Spleen (tissue), 11 donors: Measurements from ENCODE around the gene WDR18. TPM values are rescaled to one million over a fixed set of nuclear protein-coding genes. Genes with fewer than 3 reads are reported as not detected.

ENCODE experiments used
- DNase-seq: peaks from one replicate; pipeline ENCODE4 v3.0.0-alpha.2; 2020
- H3K27ac ChIP-seq, 8 donors: fragments of 200-600 bp; sonication (generic) in 7 of 8; 1 replicate in 4 of 8; 2 replicates in 4 of 8; pipeline versions ENCODE4 v1.5.0 to v1.8.0; 2016 to 2021; ENCODE audit warnings: inconsistent platforms in 4 of 8, mild to moderate bottlenecking in 4 of 8, moderate library complexity in 1 of 8
- H3K27me3 ChIP-seq, 7 donors: fragments of 200-600 bp; sonication (generic) in 6 of 7; replicated peaks in 1 of 7; 1 replicate in 4 of 7; 2 replicates in 3 of 7; pipeline versions ENCODE4 v1.5.0 to v1.8.0; 2016 to 2021; ENCODE audit warnings: inconsistent platforms in 3 of 7, mild to moderate bottlenecking in 1 of 7
- H3K36me3 ChIP-seq, 6 donors: fragments of 200-600 bp; sonication (generic) in 5 of 6; 1 replicate in 4 of 6; 2 replicates in 2 of 6; pipeline versions ENCODE4 v1.5.0 to v1.8.0; 2016 to 2021; ENCODE audit warnings: inconsistent platforms in 2 of 6
- H3K4me1 ChIP-seq, 6 donors: fragments of 200-600 bp; sonication (generic) in 5 of 6; 1 replicate in 3 of 6; 2 replicates in 3 of 6; pipeline versions ENCODE4 v1.5.0 to v1.8.0; 2016 to 2021; ENCODE audit warnings: inconsistent platforms in 3 of 6
- H3K4me3 ChIP-seq, 8 donors: fragments of 200-600 bp; sonication (generic) in 7 of 8; 1 replicate in 4 of 8; 2 replicates in 4 of 8; pipeline versions ENCODE4 v1.5.0 to v1.8.0; 2016 to 2021; ENCODE audit warnings: inconsistent platforms in 4 of 8, mild to moderate bottlenecking in 4 of 8, moderate library complexity in 2 of 8
- H3K9me3 ChIP-seq, 8 donors: fragments of 200-600 bp; sonication (generic) in 7 of 8; 1 replicate in 4 of 8; 2 replicates in 4 of 8; pipeline versions ENCODE4 v1.5.0 to v1.8.0; 2016 to 2021; ENCODE audit warnings: inconsistent platforms in 4 of 8
- CTCF ChIP-seq, 11 experiments: fragments of 200-600 bp in 7 of 11; fragments of 450-650 bp in 4 of 11; sonication (generic) in 4 of 11; IDR thresholded peaks in 8 of 11; conservative IDR thresholded peaks in 3 of 11; 1 replicate in 7 of 11; 2 replicates in 4 of 11; pipeline versions ENCODE4 v1.4.0 to v1.8.0; 2016 to 2021; ENCODE audit warnings: antibody characterized with exemption in 11 of 11, inconsistent platforms in 4 of 11, mild to moderate bottlenecking in 1 of 11
- POLR2A ChIP-seq, 3 donors: fragments of 450-650 bp; IDR thresholded peaks; one replicate each; pipeline ENCODE4 v1.5.1; 2017; ENCODE audit warnings: antibody characterized with exemption in 3 of 3, mild to moderate bottlenecking in 1 of 3
- POLR2AphosphoS5 ChIP-seq, 3 donors: sonication (generic); formaldehyde crosslinking; IDR thresholded peaks; one replicate each; pipeline ENCODE4 v1.5.1; 2017; ENCODE audit warnings: antibody characterized with exemption in 3 of 3
- WGBS, 5 donors: extraction: QIAGEN DNeasy Blood & Tissue Kit in 3 of 5; methylation state at CpG; one replicate each; pipeline versions ENCODE4 v1.1.5 to v1.1.7; 2013 to 2018; 5-methylcytosine and 5-hydroxymethylcytosine counted together
- intact Hi-C: fragments of 100-400 bp; cut with DNase I; formaldehyde crosslinking; loops from one replicate; pipeline ENCODE4 v1.15.0; 2023; ENCODE audit warnings: low total_unique reads
- polyA plus RNA-seq, 3 donors: library from polyadenylated mRNA; stranded (reverse); fragments of 200-250 nt; gene quantifications; one replicate each; pipeline ENCODE4 v1.2.1, GENCODE V29; 2013
- total RNA-seq, 7 donors: library from RNA; depleted of rRNA in 3 of 7; stranded (reverse); fragments of >200 nt in 3 of 7; fragmentation: NEBNext Ultra II Directional in 4 of 7; extraction: Animal tissue kit (Norgen Biotek cat#: 25700) in 4 of 7; gene quantifications; one replicate each; pipeline versions ENCODE4 v1.1.0 to v1.2.1, GENCODE V29; 2016 to 2021
- donor health status: healthy with polysubstance abuse.
- donor health status: DM: no; HTN: no; CAD: no; lungs with moderate emphysema.
- donor health status: DM: no; HTN: no; CAD: no.
- donor health status: Bipolar disorder and iron deficiency.
- donor health status: healthy.
- donor health status: DM: no; HTN: no; CAD: no.
- donor health status: DM: yes; HTN: yes; CAD: no.

Gene WDR18
- total and polyA plus RNA-seq, 10 donors, result 17.8 to 96.0 (median 37.5) TPM

GRCh38 chr19:1015782-1016646, 31.9 kb downstream of the WDR18 start:
- DNase-seq, result no peak
- no peaks in the 10 kb centered on the region for H3K27me3 ChIP-seq
- peaks cover 3 to 74% (median 40%) of the 10 kb centered on the region in 6 donors for H3K36me3 ChIP-seq
- 64 to 79% (median 74%) methylated on average over 10 to 31 of the region's 31 CpGs for WGBS, 5 donors
- TF ChIP-seq CTCF (IDR thresholded peaks at IDR 0.05 in 8 of 11, conservative IDR thresholded peaks at IDR 0.05 in 3 of 11) (no peak), POLR2A (IDR thresholded peaks at IDR 0.05) (no peak), POLR2AphosphoS5 (IDR thresholded peaks at IDR 0.05) (no peak)
- H3K27ac ChIP-seq, result peak overlapping the region in 7 of 8 donors; percentile 63 to 98 (median 95)
- H3K9me3 ChIP-seq, result no peaks in the 10 kb centered on the region
- peaks cover 56 to 84% (median 71%) of the 10 kb centered on the region in 6 donors for H3K4me1 ChIP-seq
- peak overlapping the region in 3 of 8 donors; percentile 2 to 81 (median 4) for H3K4me3 ChIP-seq
- intact Hi-C loops, result no loop called here

GRCh38 chr19:1016647-1017114, 32.5 kb downstream of the WDR18 start:
- no peak for TF ChIP-seq CTCF (IDR thresholded peaks at IDR 0.05 in 8 of 11, conservative IDR thresholded peaks at IDR 0.05 in 3 of 11)
- peak; percentile 79 to 83 (median 81) for TF ChIP-seq POLR2AphosphoS5 (IDR thresholded peaks at IDR 0.05)
- no peak for TF ChIP-seq POLR2A (IDR thresholded peaks at IDR 0.05)
- Histone ChIP-seq H3K27me3 (no peaks in the 10 kb centered on the region), H3K27ac (peak overlapping the region in 7 of 8 donors; percentile 63 to 98 (median 95)), H3K4me1 (peaks cover 56 to 88% (median 75%) of the 10 kb centered on the region in 6 donors), H3K36me3 (peaks cover 3 to 67% (median 33%) of the 10 kb centered on the region in 6 donors), H3K9me3 (no peaks in the 10 kb centered on the region), H3K4me3 (peak overlapping the region in 1 of 8 donors; percentile 81)
- intact Hi-C loops, result no loop called here
- WGBS, 5 donors, result 60 to 66% (median 62%) methylated on average over 3 to 12 of the region's 12 CpGs
- DNase-seq, result peak; percentile 84

GRCh38 chr19:1017115-1017905, 33.2 kb downstream of the WDR18 start:
- H3K4me3 ChIP-seq, result peak overlapping the region in 2 of 8 donors; percentile 4 to 81
- peak; percentile 81 for DNase-seq
- intact Hi-C loops, result no loop called here
- H3K36me3 ChIP-seq, result peaks cover 0 to 61% (median 27%) of the 10 kb centered on the region in 6 donors
- no peaks in the 10 kb centered on the region for H3K9me3 ChIP-seq
- 48 to 66% (median 55%) methylated on average over 22 to 24 of the region's 24 CpGs for WGBS, 5 donors
- TF ChIP-seq POLR2A (IDR thresholded peaks at IDR 0.05) (no peak), CTCF (IDR thresholded peaks at IDR 0.05 in 8 of 11, conservative IDR thresholded peaks at IDR 0.05 in 3 of 11) (no peak), POLR2AphosphoS5 (IDR thresholded peaks at IDR 0.05) (peak in 2 of 3 donors; percentile 6 to 42)
- no peaks in the 10 kb centered on the region for H3K27me3 ChIP-seq
- H3K4me1 ChIP-seq, result peaks cover 58 to 94% (median 81%) of the 10 kb centered on the region in 6 donors
- H3K27ac ChIP-seq, result peak overlapping the region in 6 of 8 donors; percentile 64 to 98 (median 96)
